Stimulated activated CD4-positive, alpha-beta T cell treated with anti-CD3 and anti-CD28 coated beads, Interleukin-1b, Interleukin-23, amount 100 ng/mL, for 4 hours (primary cell): ENCODE measurements around the gene TBC1D2B.

Source experiments
- DNase-seq, 2 donors: peaks; one replicate each; pipeline ENCODE4 v3.0.0-alpha.2; 2020; ENCODE audit warnings: low read depth in 2 of 2

The TBC1D2B gene

DNA sequence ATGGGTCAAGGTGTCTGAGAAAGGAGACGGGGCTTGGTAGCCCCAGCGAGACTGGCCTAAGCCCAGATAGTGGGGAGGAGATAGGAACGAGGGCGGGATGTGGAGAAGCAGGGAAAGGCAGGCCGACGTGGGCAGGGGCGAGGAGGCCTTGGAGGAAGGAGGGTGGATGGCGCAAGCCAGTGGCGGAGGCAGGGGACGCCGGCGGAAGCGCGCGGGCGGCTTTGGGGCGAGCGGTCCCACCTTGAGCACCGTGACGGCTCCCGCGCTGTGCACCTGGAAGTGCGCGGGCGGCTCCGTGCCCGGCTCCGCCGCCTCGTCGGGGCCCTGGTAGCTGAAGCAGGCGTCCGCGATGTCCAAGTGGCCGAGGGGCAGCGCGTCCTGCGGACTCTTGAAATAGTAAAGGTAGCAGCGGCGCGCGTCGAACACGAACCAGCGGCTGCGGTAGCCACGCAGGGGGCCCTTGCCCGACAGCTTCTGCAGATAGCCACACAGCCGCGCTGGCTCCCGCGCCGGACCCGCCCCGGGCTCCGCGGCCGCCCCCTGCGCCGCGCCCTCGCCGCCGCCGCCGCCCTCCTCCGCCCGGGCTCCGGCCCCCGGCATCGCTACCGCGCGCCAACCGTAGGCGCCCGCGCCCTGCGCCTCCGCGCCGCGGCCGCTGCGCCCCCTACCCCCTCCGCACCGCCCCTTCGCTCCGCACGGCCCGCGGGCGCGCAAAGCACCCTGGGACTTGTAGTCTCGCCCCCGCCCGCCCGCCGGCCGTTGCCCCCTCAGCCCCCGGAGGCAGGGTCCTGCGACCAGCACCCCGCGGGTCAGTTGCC lies at the start of gene TBC1D2B:
Gene TBC1D2B, minus strand, starts transcription at position 659 of the 818 bp plus-strand sequence. Its CDS starts 59 bp downstream, at position 600.
- DNase-seq: peak; percentile 64 to 72

- DNase-seq: no peak
These were observed 47.8 kb upstream of the TBC1D2B start for GRCh38 chr15:78125267-78125666.

DNA sequence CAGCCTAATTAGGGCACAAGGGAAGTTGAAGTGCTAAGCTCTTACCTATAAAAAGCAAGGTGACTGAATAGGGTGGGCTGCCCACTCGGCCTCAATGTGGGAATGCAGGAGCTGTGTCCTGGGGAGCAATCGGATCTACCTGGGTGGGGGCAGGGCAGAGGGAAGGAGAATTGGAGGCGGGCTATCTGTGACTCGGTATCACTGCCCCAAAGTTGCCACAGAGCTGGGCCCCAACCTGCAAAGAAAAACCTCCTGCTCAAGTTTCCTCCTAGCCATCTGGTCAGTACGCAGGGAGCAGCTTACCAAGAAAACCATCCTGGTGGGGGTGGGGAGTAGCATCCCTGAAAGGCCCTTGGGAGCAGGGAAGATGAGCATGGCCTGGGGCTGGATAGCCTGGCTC lies 43.0 kb upstream of the TBC1D2B start:
- no peak for DNase-seq

GRCh38 chr15:78112551-78112950 lies 35.0 kb upstream of the TBC1D2B start:
- no peak for DNase-seq

DNA sequence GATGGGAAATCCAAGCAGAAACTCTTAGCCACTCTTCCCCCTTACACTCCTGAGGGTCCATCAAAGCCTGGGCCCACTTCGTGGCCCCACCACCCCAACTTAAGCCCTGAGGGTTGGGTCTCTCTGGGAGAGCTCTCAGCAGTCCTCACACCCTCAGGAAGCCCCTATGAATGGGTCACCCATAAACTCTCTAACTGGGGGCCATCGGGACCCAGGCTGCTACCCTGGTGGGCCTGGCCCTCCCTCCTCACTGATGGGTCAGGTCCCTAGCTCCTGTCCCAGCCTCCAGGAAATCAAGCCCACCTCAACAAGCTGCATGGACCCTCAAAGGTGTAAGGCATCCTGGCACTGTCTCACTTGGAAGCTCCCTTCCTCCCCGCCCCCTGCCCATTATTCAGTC lies 34.3 kb upstream of the TBC1D2B start:
- DNase-seq: no peak

DNA sequence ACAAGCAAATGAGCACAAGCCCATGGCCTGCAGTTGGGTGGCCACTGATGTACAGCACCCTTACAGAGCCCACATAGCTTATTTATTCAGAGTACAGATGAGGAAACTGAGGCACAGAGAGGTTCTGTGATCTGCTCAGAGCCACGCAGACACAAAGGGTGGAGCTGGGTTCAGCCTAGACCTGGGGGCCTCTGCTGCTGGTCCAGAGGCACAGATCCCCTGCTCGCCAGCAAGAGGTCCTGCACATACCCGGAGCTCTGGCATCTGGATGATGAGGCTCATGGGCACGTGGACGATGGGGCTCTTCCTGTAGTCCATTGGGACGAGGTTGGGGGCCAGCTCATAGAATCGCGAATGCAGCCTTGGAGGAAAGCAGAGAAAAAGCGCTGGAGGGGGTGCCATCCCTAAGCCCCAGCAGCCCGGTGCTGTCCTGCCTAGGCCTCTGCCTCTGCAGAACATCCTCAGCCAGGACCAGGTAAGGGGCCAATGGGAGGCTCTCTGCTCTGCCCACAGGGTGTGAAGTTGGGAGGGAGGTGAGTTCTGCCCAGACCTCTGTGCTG lies 33.5 kb upstream of the TBC1D2B start:
- DNase-seq: no peak

DNA sequence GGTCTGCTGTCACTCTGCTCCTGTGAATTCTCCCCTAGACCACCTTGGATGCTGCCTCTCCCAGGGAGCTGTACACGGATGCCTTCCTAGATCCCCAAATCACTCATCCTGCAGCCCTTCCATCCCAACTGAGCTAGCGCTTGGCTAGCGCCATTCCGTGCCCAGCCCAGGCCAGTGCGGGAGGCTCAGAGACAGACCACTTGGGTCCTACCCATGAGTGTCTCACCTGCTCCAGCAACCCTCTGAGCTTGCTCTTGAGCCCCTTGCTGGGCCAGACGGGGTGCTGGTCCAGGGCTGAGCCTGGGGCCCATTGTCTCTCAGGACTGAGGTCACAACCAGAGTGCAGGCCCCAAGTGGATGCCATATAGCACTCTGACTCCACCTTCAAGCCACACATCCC lies 32.6 kb upstream of the TBC1D2B start:
- no peak for DNase-seq

GRCh38 chr15:78109156-78109555 lies 31.6 kb upstream of the TBC1D2B start:
- DNase-seq: no peak

- peak; percentile 74 to 76 for DNase-seq
These were observed 31.0 kb upstream of the TBC1D2B start for GRCh38 chr15:78108300-78109084.

GRCh38 chr15:78107471-78107870 lies 30.0 kb upstream of the TBC1D2B start:
- DNase-seq: no peak

DNA sequence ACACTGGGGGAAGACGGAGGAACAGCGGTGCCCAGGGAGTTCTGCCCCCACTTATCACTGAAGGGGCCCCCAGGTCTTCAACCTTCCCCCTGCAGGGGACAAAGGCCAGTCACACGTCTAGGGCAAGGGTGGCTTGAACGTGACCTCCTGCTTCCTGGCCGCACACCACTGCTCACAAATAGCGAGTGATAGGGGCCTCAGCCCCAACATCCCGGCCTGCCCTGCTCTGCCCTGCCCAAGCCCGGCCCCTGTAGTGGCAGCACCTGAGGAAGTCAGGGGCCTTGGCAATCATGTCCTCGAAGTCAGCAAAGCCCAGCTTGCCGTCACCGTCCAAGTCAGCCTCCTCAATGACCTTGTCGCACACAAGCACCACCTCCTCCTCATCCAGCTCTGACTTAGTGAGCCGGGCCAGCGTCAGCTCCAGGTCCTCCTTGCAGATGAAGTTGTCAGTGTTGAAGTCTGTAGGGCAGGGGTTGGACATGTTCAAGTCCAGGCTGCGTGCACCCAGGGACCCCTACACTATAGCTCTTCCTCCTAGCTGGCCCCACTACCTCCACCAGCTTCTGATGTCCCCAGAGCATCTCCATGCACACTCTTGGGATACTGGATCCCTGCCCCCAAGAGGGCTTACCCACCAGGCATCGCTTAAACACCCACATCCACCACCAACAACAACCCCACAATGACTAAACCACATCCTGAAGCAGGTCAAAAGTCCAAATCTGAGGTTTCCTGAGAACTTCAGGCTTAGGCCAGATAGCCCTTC lies 28.1 kb upstream of the TBC1D2B start:
- DNase-seq: no peak

- DNase-seq: no peak
These were observed 27.3 kb upstream of the TBC1D2B start for GRCh38 chr15:78104566-78105475.

- no peak for DNase-seq
These were observed 26.6 kb upstream of the TBC1D2B start for GRCh38 chr15:78104119-78104479.

- DNase-seq: peak in 1 of 2 donors; percentile 18
These were observed 26.1 kb upstream of the TBC1D2B start for GRCh38 chr15:78103406-78104118.

GRCh38 chr15:78102741-78103140 lies 25.2 kb upstream of the TBC1D2B start:
- no peak for DNase-seq

DNA sequence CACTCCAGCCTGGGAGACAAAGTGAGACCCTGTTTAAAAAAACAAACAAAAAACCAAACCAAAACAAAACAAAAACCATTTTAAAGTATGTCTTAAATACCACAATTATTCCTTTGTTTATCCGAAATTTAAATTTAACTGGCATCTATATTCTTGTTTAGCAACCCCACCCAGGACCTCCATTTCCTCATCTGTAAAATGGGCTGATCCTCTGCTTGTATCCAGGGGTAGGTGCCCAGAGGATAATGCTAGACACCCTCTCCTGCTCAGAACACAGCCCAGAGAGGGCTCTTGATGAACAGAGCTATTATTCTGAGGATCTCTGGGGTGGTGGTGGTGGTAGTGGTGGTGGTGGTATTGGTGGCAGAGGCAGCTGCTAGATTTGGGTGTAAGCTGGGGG lies 24.7 kb upstream of the TBC1D2B start:
- no peak for DNase-seq

DNA sequence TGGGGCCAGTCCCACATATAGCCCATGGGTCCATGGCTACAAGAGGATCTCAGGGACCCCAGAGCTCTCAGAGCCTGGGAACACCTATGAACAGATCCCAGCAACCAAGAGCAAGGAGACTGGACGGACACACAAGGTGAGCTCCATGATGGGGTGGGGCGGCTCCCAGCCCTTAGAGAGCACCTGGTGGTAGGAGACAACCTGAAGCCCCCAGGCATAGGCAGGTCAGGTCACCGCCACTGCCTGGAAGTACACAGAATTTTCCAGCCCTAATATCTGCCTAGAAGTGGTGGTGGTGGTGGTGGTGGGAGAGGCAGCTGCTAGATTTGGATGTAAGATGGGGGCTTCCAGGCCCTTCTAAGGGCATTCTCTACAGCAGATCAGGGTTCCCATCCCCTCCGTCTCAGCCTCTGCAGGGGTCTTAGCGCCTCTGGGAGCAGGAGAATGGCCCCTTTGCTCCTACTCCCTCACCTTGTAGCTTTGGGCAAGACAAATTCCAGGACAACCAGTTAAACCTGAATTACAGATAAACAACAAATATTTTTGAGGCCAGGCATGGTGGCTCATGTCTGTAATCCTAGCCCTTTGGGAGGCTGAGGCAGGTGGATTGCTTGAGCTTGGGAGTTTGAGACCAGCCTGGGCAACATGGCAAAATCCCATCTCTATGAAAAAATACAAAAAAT lies 24.1 kb upstream of the TBC1D2B start:
- no peak for DNase-seq

GRCh38 chr15:78100886-78101285 lies 23.4 kb upstream of the TBC1D2B start:
- DNase-seq: no peak

GRCh38 chr15:78098131-78098755 lies 20.7 kb upstream of the TBC1D2B start:
- no peak for DNase-seq
